Measurements from ENCODE around the gene KCNJ5. TPM values are rescaled to one million over a fixed set of nuclear protein-coding genes. Genes with fewer than 3 reads are reported as not detected.
"Not testable (repeated sequence)": the region's sequence is repeated elsewhere in the genome, so short reads cannot be mapped to it uniquely, and the experiment has no call there.

KCNJ5 gene
- polyA plus RNA-seq, 6 donors from 2014 or later: not detected

GRCh38 chr11:128913806-128914205 lies 22.6 kb downstream of the KCNJ5 start:
- Mint-ChIP-seq H3K36me3 (peaks cover 4 to 10% of the 10 kb centered on the region in 2 donors), H3K4me3 (no peak overlapping the region), H3K4me1 (peaks cover 0 to 7% (median 0%) of the 10 kb centered on the region in 3 donors), H3K27me3 (peaks cover 68 to 78% (median 70%) of the 10 kb centered on the region in 3 donors), H3K27ac (no peak overlapping the region), H3K9me3 (peaks cover 0 to 7% (median 2%) of the 10 kb centered on the region in 7 donors)
- ATAC-seq (ENCODE audit: low read depth in 2 of 2) (no peak), DNase-seq (no peak)

- peaks cover 62 to 78% (median 70%) of the 10 kb centered on the region in 3 donors for H3K27me3 Mint-ChIP-seq
- H3K27ac Mint-ChIP-seq: no peak overlapping the region
- DNase-seq (no peak), ATAC-seq (ENCODE audit: low read depth in 2 of 2) (no peak)
- peaks cover 0 to 7% (median 2%) of the 10 kb centered on the region in 7 donors for H3K9me3 Mint-ChIP-seq
- no peak overlapping the region for H3K4me3 Mint-ChIP-seq
- peaks cover 4 to 10% of the 10 kb centered on the region in 2 donors for H3K36me3 Mint-ChIP-seq
- H3K4me1 Mint-ChIP-seq: peaks cover 5 to 12% (median 6%) of the 10 kb centered on the region in 3 donors
Measured at GRCh38 chr11:128914216-128915148, 23.3 kb downstream of the KCNJ5 start.

- Mint-ChIP-seq H3K4me1 (peaks cover 5 to 15% (median 6%) of the 10 kb centered on the region in 3 donors), H3K27ac (no peak overlapping the region), H3K4me3 (no peak overlapping the region), H3K9me3 (peaks cover 0 to 7% (median 2%) of the 10 kb centered on the region in 7 donors), H3K36me3 (peaks cover 4 to 10% of the 10 kb centered on the region in 2 donors), H3K27me3 (peaks cover 55 to 78% (median 66%) of the 10 kb centered on the region in 3 donors)
- DNase-seq (no peak), ATAC-seq (ENCODE audit: low read depth in 2 of 2) (no peak)
Measured at GRCh38 chr11:128915149-128915521, 24.0 kb downstream of the KCNJ5 start.

- H3K4me3 Mint-ChIP-seq: no peak overlapping the region
- peak overlapping the region in 1 of 6 donors; percentile 39 for H3K27ac Mint-ChIP-seq
- peaks cover 5 to 15% (median 6%) of the 10 kb centered on the region in 3 donors for H3K4me1 Mint-ChIP-seq
- H3K36me3 Mint-ChIP-seq: peaks cover 4 to 10% of the 10 kb centered on the region in 2 donors
- DNase-seq (no peak), ATAC-seq (ENCODE audit: low read depth in 2 of 2) (no peak)
- H3K9me3 Mint-ChIP-seq: peaks cover 0 to 7% (median 2%) of the 10 kb centered on the region in 7 donors
- peaks cover 49 to 79% (median 72%) of the 10 kb centered on the region in 3 donors for H3K27me3 Mint-ChIP-seq
Measured at GRCh38 chr11:128916037-128916572, 24.9 kb downstream of the KCNJ5 start.

GRCh38 chr11:128916681-128917080 lies 25.5 kb downstream of the KCNJ5 start:
- Mint-ChIP-seq H3K27me3 (peaks cover 43 to 78% (median 71%) of the 10 kb centered on the region in 3 donors), H3K9me3 (peaks cover 0 to 7% (median under 1%) of the 10 kb centered on the region in 7 donors), H3K4me1 (peaks cover 5 to 15% (median 6%) of the 10 kb centered on the region in 3 donors), H3K36me3 (peaks cover 4 to 10% of the 10 kb centered on the region in 2 donors), H3K27ac (no peak overlapping the region), H3K4me3 (no peak overlapping the region)
- ATAC-seq (ENCODE audit: low read depth in 2 of 2) (no peak), DNase-seq (no peak)

GRCh38 chr11:128917144-128917724 lies 26.1 kb downstream of the KCNJ5 start:
- H3K9me3 Mint-ChIP-seq: peaks cover 0 to 7% (median 0%) of the 10 kb centered on the region in 7 donors
- peaks cover 4 to 10% of the 10 kb centered on the region in 2 donors for H3K36me3 Mint-ChIP-seq
- peak overlapping the region in 1 of 6 donors; percentile 2 for H3K27ac Mint-ChIP-seq
- H3K27me3 Mint-ChIP-seq: peaks cover 41 to 78% (median 67%) of the 10 kb centered on the region in 3 donors
- no peak for DNase-seq
- no peak overlapping the region for H3K4me3 Mint-ChIP-seq
- ATAC-seq (ENCODE audit: low read depth in 2 of 2): no peak
- H3K4me1 Mint-ChIP-seq: peaks cover 5 to 15% (median 6%) of the 10 kb centered on the region in 3 donors

GRCh38 chr11:128919216-128919615 lies 28.1 kb downstream of the KCNJ5 start:
- peaks cover 0 to 10% of the 10 kb centered on the region in 2 donors for H3K36me3 Mint-ChIP-seq
- ATAC-seq (ENCODE audit: low read depth in 2 of 2): peak in 1 of 2 donors; percentile 35
- DNase-seq: no peak
- H3K4me3 Mint-ChIP-seq: no peak overlapping the region
- H3K27me3 Mint-ChIP-seq: peaks cover 36 to 80% (median 60%) of the 10 kb centered on the region in 3 donors
- peaks cover 5 to 15% (median 6%) of the 10 kb centered on the region in 3 donors for H3K4me1 Mint-ChIP-seq
- H3K27ac Mint-ChIP-seq: peak overlapping the region in 1 of 6 donors; percentile 6
- peaks cover 0 to 7% (median 0%) of the 10 kb centered on the region in 7 donors for H3K9me3 Mint-ChIP-seq

- not testable (repeated sequence) for H3K4me3 Mint-ChIP-seq; H3K9me3 Mint-ChIP-seq; H3K27ac Mint-ChIP-seq; H3K36me3 Mint-ChIP-seq; ATAC-seq (ENCODE audit: low read depth in 2 of 2); DNase-seq
- Mint-ChIP-seq H3K27me3 (peaks cover 31 to 80% (median 60%) of the 10 kb centered on the region in 3 donors), H3K4me1 (peaks cover 5 to 15% (median 6%) of the 10 kb centered on the region in 3 donors)
Measured at GRCh38 chr11:128919635-128920034, 28.5 kb downstream of the KCNJ5 start.

GRCh38 chr11:128920666-128921065 lies 29.5 kb downstream of the KCNJ5 start:
- H3K4me3 Mint-ChIP-seq: no peak overlapping the region
- no peak for ATAC-seq (ENCODE audit: low read depth in 2 of 2)
- peaks cover 0 to 5% of the 10 kb centered on the region in 2 donors for H3K36me3 Mint-ChIP-seq
- peaks cover 0 to 5% (median 0%) of the 10 kb centered on the region in 7 donors for H3K9me3 Mint-ChIP-seq
- DNase-seq: no peak
- H3K4me1 Mint-ChIP-seq: peaks cover 5 to 15% (median 6%) of the 10 kb centered on the region in 3 donors
- peaks cover 23 to 83% (median 51%) of the 10 kb centered on the region in 3 donors for H3K27me3 Mint-ChIP-seq
- no peak overlapping the region for H3K27ac Mint-ChIP-seq

GRCh38 chr11:128921793-128922192 lies 30.6 kb downstream of the KCNJ5 start:
- no peaks in the 10 kb centered on the region for H3K36me3 Mint-ChIP-seq
- no peak overlapping the region for H3K4me3 Mint-ChIP-seq
- DNase-seq (no peak), ATAC-seq (ENCODE audit: low read depth in 2 of 2) (no peak)
- peaks cover 17 to 80% (median 44%) of the 10 kb centered on the region in 3 donors for H3K27me3 Mint-ChIP-seq
- H3K4me1 Mint-ChIP-seq: peaks cover 5 to 15% (median 6%) of the 10 kb centered on the region in 3 donors
- no peak overlapping the region for H3K27ac Mint-ChIP-seq
- H3K9me3 Mint-ChIP-seq: no peaks in the 10 kb centered on the region

GRCh38 chr11:128924104-128924503 lies 32.9 kb downstream of the KCNJ5 start:
- Mint-ChIP-seq H3K4me1 (peaks cover 14 to 19% (median 18%) of the 10 kb centered on the region in 3 donors), H3K27ac (no peak overlapping the region), H3K36me3 (no peaks in the 10 kb centered on the region), H3K27me3 (peaks cover 12 to 81% (median 43%) of the 10 kb centered on the region in 3 donors), H3K9me3 (no peaks in the 10 kb centered on the region), H3K4me3 (no peak overlapping the region)
- DNase-seq: no peak
- ATAC-seq (ENCODE audit: low read depth in 2 of 2): no peak

GRCh38 chr11:128924510-128925249 lies 33.5 kb downstream of the KCNJ5 start:
- DNase-seq (no peak), ATAC-seq (ENCODE audit: low read depth in 2 of 2) (no peak)
- H3K27ac Mint-ChIP-seq: no peak overlapping the region
- no peaks in the 10 kb centered on the region for H3K36me3 Mint-ChIP-seq
- no peaks in the 10 kb centered on the region for H3K9me3 Mint-ChIP-seq
- H3K4me1 Mint-ChIP-seq: peaks cover 15 to 20% (median 19%) of the 10 kb centered on the region in 3 donors
- H3K4me3 Mint-ChIP-seq: no peak overlapping the region
- peaks cover 12 to 80% (median 38%) of the 10 kb centered on the region in 3 donors for H3K27me3 Mint-ChIP-seq
